Panc1 (cell line): ENCODE measurements around the gene C9orf43. TPM values are rescaled to one million over a fixed set of nuclear protein-coding genes. Genes with fewer than 3 reads are reported as not detected.

Experiments used
- ATAC-seq: fragments of 200-7000 bp; cut with Tn5 transposase; 2 replicates; pipeline ENCODE4 v1.9.1; 2020; ENCODE audit warnings: mild to moderate bottlenecking, moderate library complexity
- BruUV-seq: library from RNA; stranded (reverse); fragments of 400-500 nt; replicated peaks from 2 replicates; lab custom pipeline; 2021; lab: Mats Ljungman, UMichigan
- CTCF ChIA-PET: fragments of 300-600 bp; sonication (Branson Sonifier 250); formaldehyde crosslinking; loops from one replicate; lab custom pipeline; 2022; ENCODE audit warnings: antibody characterized with exemption; lab: Charles Lee
- POLR2A ChIA-PET: fragments of 300-600 bp; sonication (Branson Sonifier 250); formaldehyde crosslinking; loops from one replicate; lab custom pipeline; 2022; ENCODE audit warnings: antibody characterized with exemption; lab: Charles Lee
- DNase-seq: peaks from one replicate; pipeline ENCODE4 v3.0.0-alpha.2; 2010; ENCODE audit warnings: low read depth, low spot score
- H3K27ac ChIP-seq: 2 replicates; pipeline ENCODE4 v1.5.1; 2011; ENCODE audit warnings: mild to moderate bottlenecking, low read length, inconsistent platforms
- H3K27me3 ChIP-seq: fragments of 200-500 bp; sonication (Bioruptor generic); 2 replicates; pipeline ENCODE4 v1.6.0; 2014; ENCODE audit warnings: low read length, inconsistent platforms; ENCODE audit not compliant: control insufficient read depth, insufficient read depth
- H3K36me3 ChIP-seq: fragments of 200-500 bp; sonication (Bioruptor generic); 2 replicates; pipeline ENCODE4 v1.5.1; 2014; ENCODE audit warnings: inconsistent platforms, mild to moderate bottlenecking, low read length, moderate library complexity; ENCODE audit not compliant: control insufficient read depth, insufficient read depth
- H3K4me1 ChIP-seq: 2 replicates; pipeline ENCODE4 v1.5.1; 2011; ENCODE audit warnings: inconsistent platforms, mild to moderate bottlenecking, low read length, moderate library complexity; ENCODE audit not compliant: control insufficient read depth, insufficient read depth
- H3K4me3 ChIP-seq, 2 experiments: 2 replicates each; pipeline ENCODE4 v1.5.1; 2011 to 2012; ENCODE audit warnings: low read depth in 2 of 2, low read length in 2 of 2, mild to moderate bottlenecking in 2 of 2, inconsistent platforms in 1 of 2, moderate library complexity in 1 of 2
- H3K9me3 ChIP-seq: fragments of 200-500 bp; sonication (Bioruptor generic); 2 replicates; pipeline ENCODE4 v1.5.1; 2014; ENCODE audit warnings: low read depth, mild to moderate bottlenecking, inconsistent platforms, low read length, moderate library complexity; ENCODE audit not compliant: control insufficient read depth, insufficient read depth
- CTCF ChIP-seq: fragments of 450-650 bp; IDR thresholded peaks from 2 replicates; pipeline ENCODE4 v1.5.1; 2017; ENCODE audit warnings: mild to moderate bottlenecking
- POLR2AphosphoS5 ChIP-seq: IDR thresholded peaks from 2 replicates; pipeline ENCODE4 v1.6.1; 2012; ENCODE audit warnings: mild to moderate bottlenecking, low read depth, low read length, moderate library complexity
- REST ChIP-seq, 2 experiments: IDR thresholded peaks; 2 replicates each; pipeline ENCODE4 v1.6.1; 2011 to 2012; ENCODE audit warnings: low read depth in 2 of 2, control low read depth in 1 of 2, low read length in 1 of 2, mild to moderate bottlenecking in 1 of 2, moderate library complexity in 1 of 2; ENCODE audit not compliant: insufficient read depth in 1 of 2
- SIN3A ChIP-seq: IDR thresholded peaks from 2 replicates; pipeline ENCODE4 v1.6.1; 2012; ENCODE audit warnings: low read depth, mild to moderate bottlenecking, low read length, moderate library complexity, borderline replicate concordance; ENCODE audit not compliant: insufficient read depth
- TCF7L2 ChIP-seq: IDR thresholded peaks from 2 replicates; pipeline ENCODE4 v1.6.1; 2011; ENCODE audit warnings: mild to moderate bottlenecking, low read depth, low read length, inconsistent platforms
- in situ Hi-C: cut with HindIII; loops from 2 replicates; pipeline ENCODE4 v1.10.0; 2016; ENCODE audit warnings: low sequenced_read_pairs, low pct_unique_long_range_greater_than_20kb
- intact Hi-C: fragments of 100-400 bp; cut with micrococcal nuclease; formaldehyde crosslinking; loops from one replicate; pipeline ENCODE4 v1.10.0; 2022; ENCODE audit not compliant: unreplicated experiment
- total RNA-seq: library from RNA; stranded (reverse); gene quantifications from one replicate; pipeline ENCODE4 v1.2.1, GENCODE V29; 2021; ENCODE audit not compliant: unreplicated experiment

Gene C9orf43
- total RNA-seq, 1 experiment from 2014 or later: 1.2 TPM

- H3K36me3 ChIP-seq: no peaks in the 10 kb centered on the region; the same call in 1 of the 2 replicates
- no peak for TF ChIP-seq CTCF
- TF ChIP-seq SIN3A: no peak
- TF ChIP-seq REST (IDR thresholded peaks at IDR 0.05; ENCODE audit: insufficient read depth in 1 of 2, low read depth in 2 of 2, low read length in 1 of 2): no peak
- no peak for TF ChIP-seq POLR2AphosphoS5
- TF ChIP-seq TCF7L2: no peak
- DNase-seq (no peak), ATAC-seq (no peak)
- POLR2A ChIA-PET: no interaction called here
- in situ Hi-C loops (no loop called here), intact Hi-C loops (no loop called here)
- CTCF ChIA-PET: interaction anchor here (0.6 kb wide), 1 partner anchor 297 kb away, joined by 4 read pairs; no protein-coding TSS in a partner anchor
- BruUV-seq: no TSS peak
- H3K4me3 ChIP-seq: no peak overlapping the region
- no peak overlapping the region for H3K27ac ChIP-seq
- no peaks in the 10 kb centered on the region for H3K27me3 ChIP-seq
- no peaks in the 10 kb centered on the region for H3K9me3 ChIP-seq
- H3K4me1 ChIP-seq: no peaks in the 10 kb centered on the region; the same call in 1 of the 2 replicates
Measured at GRCh38 chr9:113370806-113371325, 39.7 kb upstream of the C9orf43 start.

- H3K27me3 ChIP-seq: no peaks in the 10 kb centered on the region
- H3K36me3 ChIP-seq: no peaks in the 10 kb centered on the region; the same call in 1 of the 2 replicates
- no peak for TF ChIP-seq REST (IDR thresholded peaks at IDR 0.05; ENCODE audit: insufficient read depth in 1 of 2, low read depth in 2 of 2, low read length in 1 of 2)
- no peak for TF ChIP-seq CTCF
- TF ChIP-seq TCF7L2: no peak
- no peak for TF ChIP-seq POLR2AphosphoS5
- no peak for TF ChIP-seq SIN3A
- intact Hi-C loops: no loop called here
- H3K4me3 ChIP-seq: no peak overlapping the region
- no peaks in the 10 kb centered on the region for H3K9me3 ChIP-seq
- in situ Hi-C loops: no loop called here
- BruUV-seq: no TSS peak
- DNase-seq (no peak), ATAC-seq (no peak)
- ChIA-PET POLR2A (no interaction called here), CTCF (no interaction called here)
- H3K4me1 ChIP-seq: no peaks in the 10 kb centered on the region; the same call in 1 of the 2 replicates
- H3K27ac ChIP-seq: no peak overlapping the region
Measured at GRCh38 chr9:113372059-113372458, 38.5 kb upstream of the C9orf43 start.
